Dendritic cell treated with granulocyte-macrophage colony-stimulating factor and Interleukin-4, amounts not matched to agents 40 ng/mL and 50 ng/mL, for 4 days (primary cell): ENCODE data around the gene DPM1.

Experiments used
- H3K27ac Mint-ChIP-seq: one replicate; pipeline ENCODE4 v1.8.0; 2022; ENCODE audit warnings: mild to moderate bottlenecking, mixed read lengths
- H3K27me3 Mint-ChIP-seq: one replicate; pipeline ENCODE4 v1.8.0; 2022; ENCODE audit warnings: mild to moderate bottlenecking, mixed read lengths
- H3K36me3 Mint-ChIP-seq: one replicate; pipeline ENCODE4 v1.8.0; 2022; ENCODE audit warnings: low read depth, mixed read lengths
- H3K4me1 Mint-ChIP-seq: one replicate; pipeline ENCODE4 v1.8.0; 2022; ENCODE audit warnings: low read depth, mixed read lengths
- H3K4me3 Mint-ChIP-seq: one replicate; pipeline ENCODE4 v1.8.0; 2022; ENCODE audit warnings: mild to moderate bottlenecking, moderate library complexity, mixed read lengths
- H3K9me3 Mint-ChIP-seq: one replicate; pipeline ENCODE4 v1.8.0; 2022; ENCODE audit warnings: mixed read lengths
- intact Hi-C: fragments of 100-400 bp; cut with micrococcal nuclease; formaldehyde crosslinking; loops from one replicate; pipeline ENCODE4 v1.15.0; 2022

Gene DPM1

DNA sequence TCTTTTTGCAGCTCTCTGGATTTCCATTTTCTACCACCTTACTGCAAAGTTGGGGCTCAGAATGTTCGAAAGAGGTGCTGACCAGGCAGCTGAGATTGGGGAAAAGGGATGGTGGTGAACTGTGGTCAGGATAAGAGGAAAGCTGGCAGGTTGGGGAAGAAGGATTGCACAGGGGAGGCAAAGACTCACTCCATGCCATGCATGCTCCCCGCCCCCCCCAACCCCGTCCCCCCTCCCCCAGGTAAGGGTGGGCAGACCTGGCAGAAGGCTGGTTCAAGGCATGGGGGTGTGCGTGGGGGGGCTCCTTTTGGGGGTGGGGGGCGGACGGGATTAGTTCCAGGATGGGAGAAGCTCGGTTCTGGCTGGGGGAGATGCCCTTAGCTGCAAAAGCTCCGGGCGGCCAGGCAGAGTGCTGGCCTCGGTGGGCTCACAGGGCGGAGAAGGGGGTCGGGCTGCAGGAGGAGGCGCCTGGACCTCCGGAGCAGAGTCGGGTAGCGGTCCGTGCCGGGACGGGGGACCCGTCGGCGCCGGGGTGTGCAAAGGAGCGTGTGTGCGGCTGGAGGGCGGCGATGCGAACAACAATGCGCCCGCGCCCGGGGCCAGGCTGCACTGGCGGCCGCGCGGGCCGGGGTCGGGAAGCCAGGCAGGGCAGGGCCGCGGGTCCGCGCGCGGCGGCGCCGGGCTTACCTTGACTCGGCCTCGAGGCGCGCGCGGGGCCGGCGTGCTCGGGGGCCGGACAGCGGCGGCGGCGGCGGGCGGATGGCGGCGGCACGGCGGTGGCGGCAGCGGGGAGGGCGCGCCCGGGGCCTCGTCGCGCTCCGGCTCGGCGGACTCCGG is 28.0 kb downstream of the DPM1 start:
- peaks cover 64% of the 10 kb centered on the region for H3K36me3 Mint-ChIP-seq
- intact Hi-C loops, result loop anchor here (2.0 kb wide), 1 partner anchor 136 kb away; the partner anchor contains the start of gene BCAS4
- H3K27ac Mint-ChIP-seq, result peak overlapping the region; percentile 96
- no peaks in the 10 kb centered on the region for H3K9me3 Mint-ChIP-seq
- H3K4me3 Mint-ChIP-seq, result peak overlapping the region; percentile 95
- H3K27me3 Mint-ChIP-seq, result no peaks in the 10 kb centered on the region
- peaks cover 42% of the 10 kb centered on the region for H3K4me1 Mint-ChIP-seq

DNA sequence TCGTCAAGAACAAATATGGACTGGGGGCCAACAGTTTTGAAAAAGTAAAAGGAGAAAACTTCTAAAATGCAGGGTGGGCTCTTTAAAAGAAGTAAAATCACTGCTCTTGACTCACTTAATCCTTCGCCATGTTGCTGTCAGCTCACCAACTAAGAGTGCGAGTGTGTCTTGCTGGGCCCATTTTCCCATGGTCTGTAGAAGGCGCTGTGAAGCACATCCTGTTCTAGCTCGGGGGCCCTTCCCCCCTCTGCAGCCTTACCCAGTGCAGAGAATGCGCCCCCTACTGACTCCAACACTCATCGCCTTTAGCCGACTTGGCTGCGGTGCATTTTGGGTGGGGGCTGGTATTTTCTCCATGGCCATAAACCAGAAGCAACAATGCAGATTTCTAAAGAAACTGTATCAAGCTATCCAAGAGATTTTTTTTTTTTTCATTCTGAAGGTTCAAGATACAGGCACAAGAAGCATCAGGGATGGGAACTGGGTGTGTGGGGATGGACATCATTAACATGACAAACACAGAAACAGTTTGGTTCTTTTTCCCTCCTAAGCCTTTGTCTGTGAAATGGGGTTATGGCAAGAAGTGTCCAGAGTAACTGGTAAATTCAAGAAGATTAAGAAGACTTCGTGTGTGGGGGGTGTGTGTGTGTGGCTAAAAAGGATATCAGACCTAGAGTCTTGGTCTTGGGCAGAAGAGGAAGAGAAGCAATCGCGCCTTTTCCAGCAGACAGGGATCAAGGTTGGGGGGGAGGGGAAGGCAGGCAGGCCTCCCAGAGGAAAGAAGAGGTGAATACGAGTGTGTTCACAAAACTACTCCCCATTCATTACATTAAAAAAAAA is 28.8 kb downstream of the DPM1 start:
- intact Hi-C loops, result loop anchor here (2.0 kb wide), 1 partner anchor 135 kb away; the partner anchor contains the start of gene BCAS4
- Mint-ChIP-seq H3K27me3 (no peaks in the 10 kb centered on the region), H3K4me3 (peak overlapping the region; percentile 95), H3K9me3 (no peaks in the 10 kb centered on the region), H3K4me1 (peaks cover 50% of the 10 kb centered on the region), H3K36me3 (peaks cover 62% of the 10 kb centered on the region), H3K27ac (peak overlapping the region; percentile 96)

DNA sequence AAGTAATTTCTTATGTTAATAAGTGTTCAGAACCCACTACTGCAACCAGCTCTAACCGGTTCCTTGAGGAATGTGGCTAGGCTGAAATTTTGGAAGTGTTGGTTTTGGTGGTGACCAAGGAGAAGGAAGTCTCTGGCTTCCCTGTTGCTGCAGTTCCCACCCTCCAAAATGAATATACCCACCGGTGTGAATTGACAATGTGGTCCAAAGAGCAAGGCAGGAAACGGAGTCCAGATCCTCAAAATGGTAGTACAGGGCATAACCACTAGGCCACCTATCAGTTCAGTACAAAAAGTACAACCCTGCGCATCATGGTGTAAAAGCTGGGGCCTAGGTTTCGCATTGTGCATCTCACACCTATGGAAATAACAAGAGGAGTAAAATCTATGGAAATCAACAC is 29.9 kb downstream of the DPM1 start:
- Mint-ChIP-seq H3K4me1 (peaks cover 50% of the 10 kb centered on the region), H3K27me3 (no peaks in the 10 kb centered on the region), H3K9me3 (no peaks in the 10 kb centered on the region), H3K36me3 (peaks cover 57% of the 10 kb centered on the region), H3K27ac (no peak overlapping the region), H3K4me3 (peak overlapping the region; percentile 17)
- intact Hi-C loops, result no loop called here

DNA sequence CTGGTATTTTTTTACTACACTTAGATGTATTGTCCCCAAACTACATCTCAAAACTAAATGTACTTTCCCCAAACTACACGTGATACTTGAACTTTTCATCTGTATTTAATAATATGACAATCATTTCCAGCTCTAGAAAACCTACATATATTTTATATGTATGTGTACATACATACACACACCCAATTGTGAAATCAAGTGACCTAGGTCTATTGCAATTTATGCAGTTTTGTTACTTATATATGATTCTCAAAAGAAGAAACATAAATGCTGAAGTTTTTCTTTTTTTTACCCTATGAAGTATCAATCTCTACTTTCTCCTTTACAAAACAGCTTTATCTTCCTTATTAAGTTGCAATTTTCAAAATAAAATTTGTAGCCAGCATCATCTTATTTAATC is 31.8 kb downstream of the DPM1 start:
- no peak overlapping the region for H3K4me3 Mint-ChIP-seq
- peaks cover 57% of the 10 kb centered on the region for H3K36me3 Mint-ChIP-seq
- no peaks in the 10 kb centered on the region for H3K9me3 Mint-ChIP-seq
- intact Hi-C loops, result no loop called here
- H3K4me1 Mint-ChIP-seq, result peaks cover 48% of the 10 kb centered on the region
- no peak overlapping the region for H3K27ac Mint-ChIP-seq
- H3K27me3 Mint-ChIP-seq, result no peaks in the 10 kb centered on the region

DNA sequence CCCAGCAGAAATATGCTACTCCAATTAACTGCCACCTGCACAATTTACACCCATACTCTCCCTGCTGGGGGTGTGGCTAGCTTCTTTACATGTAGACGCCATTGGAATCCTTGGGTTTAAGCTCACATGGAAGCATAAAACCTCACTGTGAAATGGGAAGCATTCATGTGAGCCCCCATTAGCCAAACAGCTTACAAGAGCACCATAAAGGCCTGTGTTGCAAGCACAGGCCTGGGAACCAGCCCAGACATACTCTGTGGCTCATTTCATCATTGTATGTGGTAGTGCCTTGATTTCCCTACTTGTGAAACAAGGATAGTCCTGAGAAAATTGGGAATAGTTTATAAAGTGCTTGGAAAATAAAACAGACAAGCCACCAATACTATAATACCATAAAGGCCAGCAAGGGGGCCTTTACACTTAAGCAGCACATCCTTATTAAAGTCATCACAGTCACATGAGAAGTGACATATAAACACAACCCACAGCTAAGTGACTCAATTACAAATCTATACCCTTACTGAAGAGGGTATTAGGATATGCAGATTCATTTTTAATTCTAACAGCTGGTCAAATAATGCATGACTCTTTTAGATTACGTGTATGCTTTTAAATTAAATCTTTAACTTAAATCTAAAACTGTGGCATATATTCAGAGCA is 33.9 kb downstream of the DPM1 start:
- H3K27me3 Mint-ChIP-seq, result no peaks in the 10 kb centered on the region
- H3K4me1 Mint-ChIP-seq, result peaks cover 49% of the 10 kb centered on the region
- no peak overlapping the region for H3K4me3 Mint-ChIP-seq
- intact Hi-C loops, result no loop called here
- H3K36me3 Mint-ChIP-seq, result peaks cover 51% of the 10 kb centered on the region
- H3K27ac Mint-ChIP-seq, result no peak overlapping the region
- H3K9me3 Mint-ChIP-seq, result no peaks in the 10 kb centered on the region

DNA sequence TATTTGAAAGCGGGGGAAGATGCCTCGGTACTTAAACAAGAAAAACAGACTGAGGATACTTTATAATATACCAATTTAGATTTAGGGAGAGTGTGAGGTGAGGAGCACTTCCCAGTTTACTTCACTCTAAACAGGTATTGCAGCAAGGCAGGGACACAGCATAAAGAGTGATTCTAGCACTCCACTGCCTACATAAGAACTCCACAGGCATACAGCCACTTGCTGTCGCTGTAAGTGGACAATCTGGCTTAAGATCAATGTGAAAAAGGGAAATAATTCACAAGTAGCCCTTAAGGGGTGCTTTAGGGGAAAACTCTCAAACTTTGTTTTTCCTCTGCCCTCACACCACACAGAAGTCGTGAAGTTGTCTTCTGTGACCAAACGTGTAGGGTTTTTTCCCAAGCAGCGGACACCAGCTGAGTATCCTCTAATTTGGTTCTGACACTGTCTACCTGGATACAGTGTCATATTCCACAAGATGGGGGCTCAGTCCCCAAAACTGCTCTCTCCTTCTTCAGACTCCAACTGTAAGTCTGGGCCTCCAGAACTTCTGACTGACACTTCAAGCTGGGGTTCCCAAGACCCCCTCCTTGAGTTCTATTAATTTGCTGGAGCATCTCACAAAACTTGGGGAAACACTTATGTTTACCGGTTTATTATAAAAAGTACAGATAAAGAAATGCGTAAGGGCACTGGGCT is 36.4 kb downstream of the DPM1 start:
- H3K27me3 Mint-ChIP-seq, result no peaks in the 10 kb centered on the region
- H3K9me3 Mint-ChIP-seq, result no peaks in the 10 kb centered on the region
- no peak overlapping the region for H3K4me3 Mint-ChIP-seq
- peaks cover 40% of the 10 kb centered on the region for H3K4me1 Mint-ChIP-seq
- H3K27ac Mint-ChIP-seq, result no peak overlapping the region
- H3K36me3 Mint-ChIP-seq, result peaks cover 43% of the 10 kb centered on the region
- intact Hi-C loops, result no loop called here

DNA sequence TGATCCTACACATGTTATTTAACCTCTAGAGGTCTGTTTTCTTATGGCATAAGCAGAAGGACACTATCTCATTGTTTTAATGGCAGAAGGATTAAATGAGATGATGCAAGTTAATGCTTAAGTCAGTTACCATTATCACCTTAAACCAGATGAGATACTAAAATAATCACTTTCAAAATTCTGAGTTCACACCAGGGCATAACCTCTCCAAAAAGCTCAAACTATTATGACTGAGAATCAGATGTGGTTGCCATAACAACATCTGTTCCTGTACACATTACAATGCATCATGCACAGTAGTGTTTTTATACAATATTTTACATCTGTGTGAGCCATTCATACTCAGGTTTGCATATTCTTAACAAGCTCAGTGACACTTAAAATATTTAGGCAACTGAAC is 37.3 kb downstream of the DPM1 start:
- intact Hi-C loops, result no loop called here
- Mint-ChIP-seq H3K4me3 (no peak overlapping the region), H3K27me3 (no peaks in the 10 kb centered on the region), H3K36me3 (peaks cover 51% of the 10 kb centered on the region), H3K9me3 (no peaks in the 10 kb centered on the region), H3K27ac (no peak overlapping the region), H3K4me1 (peaks cover 48% of the 10 kb centered on the region)

DNA sequence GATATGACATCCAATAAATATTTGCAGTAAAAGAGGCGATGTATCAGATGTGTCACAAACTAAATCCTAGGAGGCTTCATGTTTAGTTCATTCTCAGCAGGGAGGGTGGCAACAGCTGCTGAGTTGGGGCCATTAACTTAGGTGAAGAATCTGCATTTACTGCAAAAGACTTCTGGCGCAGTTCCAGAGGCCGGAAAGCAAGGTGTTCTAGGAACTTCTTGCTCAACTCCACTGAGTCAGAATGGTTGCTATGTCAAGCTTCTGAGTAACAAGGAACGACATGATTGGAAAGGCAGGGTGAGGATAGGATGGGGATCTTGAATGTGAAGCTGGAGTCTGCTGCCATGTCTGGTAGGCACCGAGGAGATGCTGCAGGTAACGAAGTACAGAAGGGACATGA is 38.8 kb downstream of the DPM1 start:
- H3K36me3 Mint-ChIP-seq, result peaks cover 39% of the 10 kb centered on the region
- no peaks in the 10 kb centered on the region for H3K27me3 Mint-ChIP-seq
- H3K4me1 Mint-ChIP-seq, result peaks cover 40% of the 10 kb centered on the region
- no peak overlapping the region for H3K4me3 Mint-ChIP-seq
- H3K9me3 Mint-ChIP-seq, result no peaks in the 10 kb centered on the region
- H3K27ac Mint-ChIP-seq, result no peak overlapping the region
- intact Hi-C loops, result no loop called here

DNA sequence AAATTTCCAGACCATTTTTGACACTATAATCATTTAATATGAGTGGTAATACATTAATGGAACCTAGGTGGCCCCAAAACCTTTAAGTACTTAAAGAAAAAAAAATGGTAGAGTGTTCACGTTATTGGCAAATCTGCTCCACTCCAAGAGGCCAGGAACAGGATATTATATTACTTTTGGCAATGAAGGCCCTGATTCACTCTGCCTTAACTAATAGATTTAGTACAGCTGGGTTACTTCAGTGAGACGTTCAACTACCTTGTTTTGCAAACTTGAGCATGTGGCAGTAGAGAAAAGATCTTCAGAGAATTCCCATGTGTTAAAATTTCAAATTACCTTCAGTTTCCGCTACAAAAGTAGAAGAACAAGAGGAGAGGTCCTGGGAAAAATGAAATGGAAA is 39.9 kb downstream of the DPM1 start:
- Mint-ChIP-seq H3K4me3 (no peak overlapping the region), H3K9me3 (no peaks in the 10 kb centered on the region), H3K4me1 (peaks cover 40% of the 10 kb centered on the region), H3K27me3 (no peaks in the 10 kb centered on the region), H3K36me3 (peaks cover 33% of the 10 kb centered on the region), H3K27ac (no peak overlapping the region)
- intact Hi-C loops, result no loop called here

DNA sequence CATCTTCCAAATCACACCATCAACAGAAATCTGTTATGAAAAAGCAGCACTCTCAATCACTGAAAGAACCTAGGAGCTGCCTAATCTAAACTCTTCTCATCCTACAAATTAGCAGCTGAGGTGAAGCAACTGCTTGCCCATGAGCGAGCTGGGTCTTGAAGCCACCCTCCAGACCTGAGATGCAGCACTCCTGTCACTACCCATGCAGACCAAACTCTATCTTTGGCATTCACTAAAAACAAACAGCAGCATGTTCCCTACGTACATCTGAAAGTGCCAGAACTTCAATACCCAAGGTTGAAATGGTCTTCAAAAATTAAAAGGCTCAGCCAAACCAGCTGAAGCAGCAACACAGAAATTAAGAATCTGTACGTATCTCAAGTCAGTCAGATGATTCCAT is 41.4 kb downstream of the DPM1 start:
- H3K4me3 Mint-ChIP-seq, result no peak overlapping the region
- no peaks in the 10 kb centered on the region for H3K27me3 Mint-ChIP-seq
- intact Hi-C loops, result no loop called here
- H3K9me3 Mint-ChIP-seq, result no peaks in the 10 kb centered on the region
- peaks cover 44% of the 10 kb centered on the region for H3K4me1 Mint-ChIP-seq
- no peak overlapping the region for H3K27ac Mint-ChIP-seq
- H3K36me3 Mint-ChIP-seq, result peaks cover 39% of the 10 kb centered on the region

DNA sequence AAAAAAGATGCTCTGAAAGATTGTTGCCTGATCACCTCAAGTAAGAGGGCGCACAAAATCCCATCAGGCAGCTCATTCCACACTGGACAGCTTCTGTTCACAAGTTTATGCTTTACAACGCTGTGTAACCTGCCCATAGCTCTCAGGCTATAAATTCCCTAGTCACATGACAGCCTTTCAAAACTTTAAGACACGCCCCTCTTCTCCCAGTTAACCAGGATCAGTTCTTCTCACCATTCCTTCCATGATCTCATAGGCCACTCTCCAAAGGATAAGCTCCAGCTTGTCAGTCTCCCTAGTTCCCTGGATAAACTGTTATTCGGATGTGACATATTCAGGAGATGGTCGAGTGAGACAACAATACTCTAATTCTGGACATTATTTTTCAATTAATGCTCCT is 42.1 kb downstream of the DPM1 start:
- Mint-ChIP-seq H3K4me3 (no peak overlapping the region), H3K27me3 (no peaks in the 10 kb centered on the region), H3K9me3 (no peaks in the 10 kb centered on the region), H3K4me1 (peaks cover 43% of the 10 kb centered on the region), H3K36me3 (peaks cover 39% of the 10 kb centered on the region), H3K27ac (no peak overlapping the region)
- intact Hi-C loops, result no loop called here

DNA sequence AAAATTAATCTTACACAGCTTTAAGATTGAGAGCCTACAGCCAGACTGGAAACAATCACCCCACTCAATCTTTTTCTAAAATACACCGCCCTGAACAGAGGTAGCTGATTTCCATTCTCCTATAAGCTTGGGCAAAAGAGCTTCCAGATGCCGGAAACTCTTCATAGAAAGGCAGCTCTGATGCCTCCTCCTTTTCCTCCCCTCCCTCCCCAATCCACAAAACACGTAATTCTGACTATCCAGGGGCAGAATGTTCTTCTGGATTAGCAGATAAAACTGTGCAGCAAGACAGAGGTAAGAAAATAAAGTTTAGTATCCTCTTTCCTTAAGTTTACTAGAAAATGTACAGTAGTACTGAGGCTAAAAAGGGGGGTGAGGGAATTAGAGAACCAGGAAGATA is 42.9 kb downstream of the DPM1 start:
- no peaks in the 10 kb centered on the region for H3K27me3 Mint-ChIP-seq
- no peak overlapping the region for H3K4me3 Mint-ChIP-seq
- H3K27ac Mint-ChIP-seq, result no peak overlapping the region
- H3K9me3 Mint-ChIP-seq, result no peaks in the 10 kb centered on the region
- peaks cover 45% of the 10 kb centered on the region for H3K4me1 Mint-ChIP-seq
- intact Hi-C loops, result no loop called here
- H3K36me3 Mint-ChIP-seq, result peaks cover 39% of the 10 kb centered on the region

DNA sequence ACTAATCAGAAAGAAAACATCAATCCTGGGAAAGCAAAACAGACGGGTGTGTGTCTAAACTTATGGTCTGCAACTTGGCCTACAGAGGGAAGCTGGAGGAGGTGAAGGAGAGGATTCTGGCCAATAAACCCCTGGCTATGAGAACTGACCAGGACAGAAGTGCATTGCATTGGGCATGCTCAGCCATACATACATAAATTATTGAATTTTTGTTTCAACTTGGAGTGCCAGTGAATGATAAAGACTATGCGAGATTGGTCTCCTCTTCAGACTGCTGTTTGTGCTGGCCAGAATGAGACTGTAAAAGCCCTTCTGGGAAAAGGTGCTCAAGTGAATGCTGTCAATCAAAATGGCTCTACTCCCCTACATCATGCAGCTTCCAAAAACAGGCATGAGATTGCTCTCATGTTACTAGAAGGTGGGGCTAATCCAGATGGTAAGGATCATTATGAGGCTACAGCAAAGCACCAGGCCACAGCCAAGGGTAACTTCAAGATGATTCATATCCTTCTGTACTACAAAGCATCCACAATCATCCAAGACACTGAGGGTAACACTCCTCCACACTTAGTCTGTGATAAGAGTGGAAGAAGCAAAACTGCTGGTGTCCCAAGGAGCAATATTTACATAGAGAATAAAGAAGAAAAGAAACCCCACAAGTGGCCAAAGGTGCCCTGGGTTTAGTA is 44.5 kb downstream of the DPM1 start:
- intact Hi-C loops, result no loop called here

More for the DNA sequence above, 44.5 kb downstream of the DPM1 start:
- no peak overlapping the region for H3K27ac Mint-ChIP-seq
- no peaks in the 10 kb centered on the region for H3K27me3 Mint-ChIP-seq
- no peaks in the 10 kb centered on the region for H3K9me3 Mint-ChIP-seq
- no peak overlapping the region for H3K4me3 Mint-ChIP-seq
- peaks cover 29% of the 10 kb centered on the region for H3K36me3 Mint-ChIP-seq
- H3K4me1 Mint-ChIP-seq, result peaks cover 47% of the 10 kb centered on the region
